Kidney (tissue), 14 donors: ENCODE data around the gene ABL1. TPM values are rescaled to one million over a fixed set of nuclear protein-coding genes. Genes with fewer than 3 reads are reported as not detected.

Source experiments
- DNase-seq, 5 donors: peaks; one replicate each; pipeline ENCODE4 v3.0.0-alpha.2; 2013 to 2020
- FAIRE-seq: peaks from 2 replicates; lab custom pipeline; 2012; peaks lifted over from hg19 to GRCh38; lab: Jason Lieb, UNC
- H3K27ac ChIP-seq, 2 donors: one replicate each; pipeline ENCODE4 v1.7.0; 2013; ENCODE audit warnings: low read depth in 2 of 2, low read length in 2 of 2, inconsistent platforms in 1 of 2
- H3K27me3 ChIP-seq: one replicate; pipeline ENCODE4 v1.7.1; 2013; ENCODE audit warnings: low read length, inconsistent platforms; ENCODE audit not compliant: control insufficient read depth, insufficient read depth
- H3K36me3 ChIP-seq, 3 donors: one replicate each; pipeline versions ENCODE4 v1.7.0 to v1.7.1; 2013; ENCODE audit warnings: low read length in 3 of 3, control low read depth in 1 of 3, inconsistent platforms in 1 of 3; ENCODE audit not compliant: insufficient read depth in 3 of 3, control insufficient read depth in 2 of 3
- H3K4me1 ChIP-seq, 3 donors: one replicate each; pipeline versions ENCODE4 v1.7.0 to v1.7.1; 2013; ENCODE audit warnings: low read length in 3 of 3, inconsistent platforms in 1 of 3, low read depth in 1 of 3; ENCODE audit not compliant: control insufficient read depth in 2 of 3, insufficient read depth in 2 of 3
- H3K4me3 ChIP-seq, 3 donors: one replicate each; pipeline versions ENCODE4 v1.7.0 to v1.8.1; 2013; ENCODE audit warnings: low read length in 3 of 3, control low read depth in 1 of 3, inconsistent platforms in 1 of 3
- H3K9ac ChIP-seq, 3 donors: one replicate each; pipeline versions ENCODE4 v1.7.0 to v1.7.1; 2013; ENCODE audit warnings: low read length in 3 of 3, control low read depth in 1 of 3, inconsistent platforms in 1 of 3
- H3K9me3 ChIP-seq, 3 donors: one replicate each; pipeline versions ENCODE4 v1.7.0 to v1.7.1; 2013; ENCODE audit warnings: low read length in 3 of 3, control low read depth in 1 of 3, inconsistent platforms in 1 of 3; ENCODE audit not compliant: control insufficient read depth in 2 of 3, insufficient read depth in 1 of 3
- CTCF ChIP-seq: IDR thresholded peaks from 3 replicates; pipeline ENCODE4 v1.5.1; 2012; ENCODE audit warnings: mild to moderate bottlenecking, moderate library complexity, borderline replicate concordance; ENCODE audit not compliant: insufficient read depth; ENCODE audit errors: extremely low read depth
- intact Hi-C: fragments of 100-400 bp; cut with DNase I; formaldehyde crosslinking; loops from one replicate; pipeline ENCODE4 v1.11.1; 2022
- polyA plus RNA-seq: library from polyadenylated mRNA; stranded (reverse); fragments of 350-450 nt; fragmentation: Illumina TruSeq; extraction: RNeasy Lipid Tissue Mini Kit (QIAGEN cat#74804); gene quantifications from one replicate; pipeline ENCODE4 v1.2.3, GENCODE V29; 2014; ENCODE audit warnings: low read depth, low replicate concordance; ENCODE audit not compliant: insufficient read depth
- total RNA-seq: library from RNA; stranded (reverse); fragmentation: NEBNext Ultra II Directional; extraction: Animal tissue kit (Norgen Biotek cat#: 25700); gene quantifications from one replicate; pipeline ENCODE4 v1.2.1, GENCODE V29; 2021
- donor health status: control.
- donor health status: control.
- donor health status: control.
- donor health status: control.
- donor health status: control.
- donor health status: DM: yes; HTN: yes; CAD: no.
- donor health status: Normal renal cell carcinoma (clear cell type).

The ABL1 gene
- total and polyA plus RNA-seq, 2 donors from 2014 or later = 15.0 to 63.6 TPM

- no peak for TF ChIP-seq CTCF
- H3K4me1 ChIP-seq = no peaks in the 10 kb centered on the region
- no peaks in the 10 kb centered on the region for H3K27me3 ChIP-seq
- H3K36me3 ChIP-seq = no peaks in the 10 kb centered on the region
- H3K4me3 ChIP-seq = no peak overlapping the region
- H3K27ac ChIP-seq = no peak overlapping the region
- peak; percentile 78 to 88 (median 85) for DNase-seq
- H3K9me3 ChIP-seq = no peaks in the 10 kb centered on the region
- intact Hi-C loops = no loop called here
- no peak overlapping the region for H3K9ac ChIP-seq
- FAIRE-seq = no peak
These were observed 78.0 kb downstream of the ABL1 start for GRCh38 chr9:130912932-130913598.

GRCh38 chr9:130913599-130914416 is 78.8 kb downstream of the ABL1 start:
- no peak for TF ChIP-seq CTCF
- intact Hi-C loops = no loop called here
- H3K9me3 ChIP-seq = no peaks in the 10 kb centered on the region
- FAIRE-seq (no peak), DNase-seq (no peak)
- no peaks in the 10 kb centered on the region for H3K27me3 ChIP-seq
- H3K4me3 ChIP-seq = no peak overlapping the region
- no peak overlapping the region for H3K27ac ChIP-seq
- no peaks in the 10 kb centered on the region for H3K36me3 ChIP-seq
- H3K9ac ChIP-seq = no peak overlapping the region
- no peaks in the 10 kb centered on the region for H3K4me1 ChIP-seq

- no peak for FAIRE-seq
- no peak for DNase-seq
- H3K4me3 ChIP-seq = no peak overlapping the region
- intact Hi-C loops = no loop called here
- H3K4me1 ChIP-seq = no peaks in the 10 kb centered on the region
- H3K9ac ChIP-seq = no peak overlapping the region
- no peak overlapping the region for H3K27ac ChIP-seq
- H3K36me3 ChIP-seq = no peaks in the 10 kb centered on the region
- TF ChIP-seq CTCF = no peak
- no peaks in the 10 kb centered on the region for H3K9me3 ChIP-seq
- no peaks in the 10 kb centered on the region for H3K27me3 ChIP-seq
These were observed 79.5 kb downstream of the ABL1 start for GRCh38 chr9:130914417-130915095.
